Airway epithelial cell (primary cell): Measurements from ENCODE around the gene TNK2. TPM values are rescaled to one million over a fixed set of nuclear protein-coding genes. Genes with fewer than 3 reads are reported as not detected.

Experiments used
- total RNA-seq: library from RNA; depleted of rRNA; stranded (reverse); fragments of >200 nt; gene quantifications from 2 replicates; pipeline ENCODE4 v1.2.3, GENCODE V29; 2015

Gene TNK2
- total RNA-seq, result 25.5 and 26.8 TPM in 2 replicates

DNA sequence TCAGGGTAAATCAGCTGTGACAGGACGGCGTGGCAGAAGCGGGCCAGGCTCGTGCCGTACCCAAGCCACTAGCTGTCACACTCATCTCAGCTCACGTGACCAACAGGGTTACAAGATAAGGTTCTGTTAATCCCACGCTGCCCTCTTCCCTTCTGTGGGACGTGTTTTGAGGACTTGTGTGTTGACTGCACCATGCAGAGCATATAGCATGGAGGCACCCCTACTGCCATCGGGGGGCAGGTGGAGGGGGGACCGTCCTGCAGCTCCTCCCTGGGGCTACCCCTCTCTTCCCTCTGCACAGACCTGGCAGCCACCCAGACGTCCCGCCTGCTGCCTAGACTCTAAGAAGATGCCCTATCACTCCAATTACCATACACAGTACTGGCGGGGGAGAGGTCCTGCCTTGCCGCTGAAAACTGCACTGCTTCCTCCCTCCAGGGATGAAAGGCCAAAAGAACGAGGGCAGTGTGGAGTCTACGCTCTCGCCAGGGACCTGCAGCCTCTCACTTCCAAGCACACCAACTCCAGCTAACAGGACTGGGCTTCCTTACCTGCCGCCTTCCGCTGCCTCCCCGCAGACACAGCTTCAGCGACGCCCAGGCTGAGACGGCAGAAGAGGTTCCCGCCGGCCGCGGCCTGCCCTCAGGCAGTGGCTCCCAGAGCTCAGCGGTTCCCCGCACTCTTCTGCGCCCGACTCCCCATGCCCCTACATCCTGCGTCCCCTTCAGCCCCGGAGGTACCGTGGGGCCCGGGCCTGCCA is at the start of gene TNK2:
TNK2 (minus strand) TSS at position 618 of the 760 bp plus-strand sequence. CDS start 19,963 bp downstream, outside the sequence.

Other genes starting within 250 kb of the TNK2 start
- 1.2 and 4.0 TPM in 2 replicates for gene MUC20, start 187.6 kb downstream of the TNK2 start, total RNA-seq
- 0.07 TPM in 1 of 2 replicates, not detected in the other for gene MUC4, start 96.6 kb downstream of the TNK2 start, total RNA-seq
- 151 and 177 TPM in 2 replicates for gene TFRC, start 173.5 kb upstream of the TNK2 start, total RNA-seq